Measurements from ENCODE around the gene DNAJC10.
"Not testable (repeated sequence)": the region's sequence is repeated elsewhere in the genome, so short reads cannot be mapped to it uniquely, and the experiment has no call there.

The DNAJC10 gene

DNA sequence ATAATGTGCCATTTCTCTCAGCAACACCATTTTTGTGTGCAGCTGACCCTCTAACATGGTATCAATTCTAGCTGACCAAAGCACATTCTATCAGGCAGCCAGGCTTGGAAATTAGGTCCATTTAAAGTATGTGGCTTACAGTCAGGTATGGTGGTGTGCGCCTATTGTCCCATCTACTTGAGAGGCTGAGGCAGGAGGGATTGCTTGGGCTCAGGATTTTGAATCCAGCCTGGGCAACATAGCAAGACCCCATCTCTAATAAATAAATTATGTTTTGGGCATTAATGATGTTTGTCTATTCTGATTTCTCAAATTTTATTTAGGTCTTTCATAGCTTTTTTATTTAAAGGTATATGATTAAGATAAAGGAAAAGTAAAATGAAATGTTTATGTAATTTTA is 63.3 kb downstream of the DNAJC10 start:
- TF ChIP-seq EZH2phosphoT487 (IDR thresholded peaks at IDR 0.05; ENCODE audit: borderline replicate concordance) (no peak), CTCF (conservative IDR thresholded peaks at IDR 0.05; ENCODE audit: low read length) (no peak)
- Histone ChIP-seq H3K9me3 (ENCODE audit: insufficient read depth, low read depth, low read length) (no peaks in the 10 kb centered on the region), H3K27me3 (ENCODE audit: insufficient read depth, low read length, poor library complexity, severe bottlenecking) (no peaks in the 10 kb centered on the region), H3F3A (ENCODE audit: low read depth) (no peaks in the 10 kb centered on the region), H2AFZ (ENCODE audit: low read length) (no peak overlapping the region), H3K36me3 (ENCODE audit: insufficient read depth, low read length) (peaks cover 46% of the 10 kb centered on the region), H4K20me1 (ENCODE audit: insufficient read depth, low read length, poor library complexity, severe bottlenecking) (no peaks in the 10 kb centered on the region), H3K4me2 (ENCODE audit: low read depth, low read length, poor library complexity, severe bottlenecking) (no peak overlapping the region), H3K4me1 (ENCODE audit: insufficient read depth, low read length, poor library complexity, severe bottlenecking) (no peaks in the 10 kb centered on the region), H3K9ac (ENCODE audit: low read depth, low read length, poor library complexity, severe bottlenecking) (no peak overlapping the region), H3K4me3 (ENCODE audit: low read length, poor library complexity, severe bottlenecking) (no peak overlapping the region), H3K9me2 (replicated peaks; ENCODE audit: low read depth, low read length) (no peaks in the 10 kb centered on the region), H3K79me2 (ENCODE audit: insufficient read depth, low read length) (no peaks in the 10 kb centered on the region)

GRCh38 chr2:182781099-182781498 is 65.0 kb downstream of the DNAJC10 start:
- not testable (repeated sequence) for H3K9ac ChIP-seq (ENCODE audit: low read depth, low read length, poor library complexity, severe bottlenecking); H3K79me2 ChIP-seq (ENCODE audit: insufficient read depth, low read length); H3K9me3 ChIP-seq (ENCODE audit: insufficient read depth, low read depth, low read length); H3K27me3 ChIP-seq (ENCODE audit: insufficient read depth, low read length, poor library complexity, severe bottlenecking); H3K4me1 ChIP-seq (ENCODE audit: insufficient read depth, low read length, poor library complexity, severe bottlenecking); H3F3A ChIP-seq (ENCODE audit: low read depth); H3K4me3 ChIP-seq (ENCODE audit: low read length, poor library complexity, severe bottlenecking); H3K9me2 ChIP-seq (replicated peaks; ENCODE audit: low read depth, low read length); H4K20me1 ChIP-seq (ENCODE audit: insufficient read depth, low read length, poor library complexity, severe bottlenecking); H3K4me2 ChIP-seq (ENCODE audit: low read depth, low read length, poor library complexity, severe bottlenecking); H2AFZ ChIP-seq (ENCODE audit: low read length)
- H3K36me3 ChIP-seq (ENCODE audit: insufficient read depth, low read length) = peaks cover 34% of the 10 kb centered on the region

- not testable (repeated sequence) for H3K9me2 ChIP-seq (replicated peaks; ENCODE audit: low read depth, low read length); H3K9ac ChIP-seq (ENCODE audit: low read depth, low read length, poor library complexity, severe bottlenecking); H3K79me2 ChIP-seq (ENCODE audit: insufficient read depth, low read length); H3K4me1 ChIP-seq (ENCODE audit: insufficient read depth, low read length, poor library complexity, severe bottlenecking); H3F3A ChIP-seq (ENCODE audit: low read depth); H3K4me2 ChIP-seq (ENCODE audit: low read depth, low read length, poor library complexity, severe bottlenecking); H3K9me3 ChIP-seq (ENCODE audit: insufficient read depth, low read depth, low read length); H2AFZ ChIP-seq (ENCODE audit: low read length); H3K4me3 ChIP-seq (ENCODE audit: low read length, poor library complexity, severe bottlenecking); H4K20me1 ChIP-seq (ENCODE audit: insufficient read depth, low read length, poor library complexity, severe bottlenecking); H3K27me3 ChIP-seq (ENCODE audit: insufficient read depth, low read length, poor library complexity, severe bottlenecking)
- H3K36me3 ChIP-seq (ENCODE audit: insufficient read depth, low read length) = peaks cover 20% of the 10 kb centered on the region
Measured at GRCh38 chr2:182782686-182783085, 66.6 kb downstream of the DNAJC10 start.

DNA sequence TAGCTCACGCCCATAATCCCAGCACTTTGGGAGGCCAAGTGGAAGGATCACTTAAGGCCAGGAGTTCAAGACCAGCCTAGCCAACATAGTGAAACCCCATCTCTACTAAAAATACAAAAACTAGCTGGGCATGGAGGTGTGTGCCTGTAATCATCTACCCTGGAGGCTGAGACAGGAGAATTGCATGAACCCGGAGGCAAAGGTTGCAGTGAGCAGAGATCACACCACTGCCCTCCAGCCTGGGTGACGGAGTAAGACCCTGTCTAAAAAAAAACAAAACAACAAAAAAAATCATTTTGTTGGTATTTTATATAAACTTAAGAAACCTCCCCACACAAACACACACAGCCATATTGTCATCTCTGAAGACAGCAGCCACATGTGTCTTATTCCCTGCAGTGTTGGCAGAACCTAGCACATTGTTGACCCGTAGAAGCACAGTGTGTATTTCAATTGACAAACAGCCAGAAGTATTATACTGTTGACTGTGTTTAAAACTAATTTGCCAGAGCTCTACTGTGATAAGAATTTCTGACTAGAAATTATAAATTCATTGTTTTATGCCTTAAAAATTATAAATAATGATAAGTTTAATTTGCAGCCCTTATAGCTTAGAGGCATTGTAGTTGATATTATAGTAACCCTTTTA is 68.1 kb downstream of the DNAJC10 start:
- Histone ChIP-seq H4K20me1 (ENCODE audit: insufficient read depth, low read length, poor library complexity, severe bottlenecking) (no peaks in the 10 kb centered on the region), H3F3A (ENCODE audit: low read depth) (no peaks in the 10 kb centered on the region), H3K4me1 (ENCODE audit: insufficient read depth, low read length, poor library complexity, severe bottlenecking) (no peaks in the 10 kb centered on the region), H2AFZ (ENCODE audit: low read length) (no peak overlapping the region), H3K4me2 (ENCODE audit: low read depth, low read length, poor library complexity, severe bottlenecking) (no peak overlapping the region), H3K9ac (ENCODE audit: low read depth, low read length, poor library complexity, severe bottlenecking) (no peak overlapping the region), H3K4me3 (ENCODE audit: low read length, poor library complexity, severe bottlenecking) (no peak overlapping the region), H3K79me2 (ENCODE audit: insufficient read depth, low read length) (no peaks in the 10 kb centered on the region), H3K27me3 (ENCODE audit: insufficient read depth, low read length, poor library complexity, severe bottlenecking) (no peaks in the 10 kb centered on the region), H3K9me3 (ENCODE audit: insufficient read depth, low read depth, low read length) (no peaks in the 10 kb centered on the region), H3K9me2 (replicated peaks; ENCODE audit: low read depth, low read length) (no peaks in the 10 kb centered on the region), H3K36me3 (ENCODE audit: insufficient read depth, low read length) (peaks cover 7% of the 10 kb centered on the region; the same call in 1 of the 2 replicates)
- TF ChIP-seq CTCF (conservative IDR thresholded peaks at IDR 0.05; ENCODE audit: low read length) = no peak
- no peak for TF ChIP-seq EZH2phosphoT487 (IDR thresholded peaks at IDR 0.05; ENCODE audit: borderline replicate concordance)
